Panc1 (cell line): ENCODE results near the gene MRRF. TPM values are rescaled to one million over a fixed set of nuclear protein-coding genes. Genes with fewer than 3 reads are reported as not detected.

Experiments used
- ATAC-seq: fragments of 200-7000 bp; cut with Tn5 transposase; 2 replicates; pipeline ENCODE4 v1.9.1; 2020; ENCODE audit warnings: mild to moderate bottlenecking, moderate library complexity
- BruUV-seq: library from RNA; stranded (reverse); fragments of 400-500 nt; replicated peaks from 2 replicates; lab custom pipeline; 2021; lab: Mats Ljungman, UMichigan
- CTCF ChIA-PET: fragments of 300-600 bp; sonication (Branson Sonifier 250); formaldehyde crosslinking; loops from one replicate; lab custom pipeline; 2022; ENCODE audit warnings: antibody characterized with exemption; lab: Charles Lee
- POLR2A ChIA-PET: fragments of 300-600 bp; sonication (Branson Sonifier 250); formaldehyde crosslinking; loops from one replicate; lab custom pipeline; 2022; ENCODE audit warnings: antibody characterized with exemption; lab: Charles Lee
- DNase-seq: peaks from one replicate; pipeline ENCODE4 v3.0.0-alpha.2; 2010; ENCODE audit warnings: low read depth, low spot score
- H3K27ac ChIP-seq: 2 replicates; pipeline ENCODE4 v1.5.1; 2011; ENCODE audit warnings: mild to moderate bottlenecking, low read length, inconsistent platforms
- H3K27me3 ChIP-seq: fragments of 200-500 bp; sonication (Bioruptor generic); 2 replicates; pipeline ENCODE4 v1.6.0; 2014; ENCODE audit warnings: low read length, inconsistent platforms; ENCODE audit not compliant: control insufficient read depth, insufficient read depth
- H3K36me3 ChIP-seq: fragments of 200-500 bp; sonication (Bioruptor generic); 2 replicates; pipeline ENCODE4 v1.5.1; 2014; ENCODE audit warnings: inconsistent platforms, mild to moderate bottlenecking, low read length, moderate library complexity; ENCODE audit not compliant: control insufficient read depth, insufficient read depth
- H3K4me1 ChIP-seq: 2 replicates; pipeline ENCODE4 v1.5.1; 2011; ENCODE audit warnings: inconsistent platforms, mild to moderate bottlenecking, low read length, moderate library complexity; ENCODE audit not compliant: control insufficient read depth, insufficient read depth
- H3K4me3 ChIP-seq, 2 experiments: 2 replicates each; pipeline ENCODE4 v1.5.1; 2011 to 2012; ENCODE audit warnings: low read depth in 2 of 2, low read length in 2 of 2, mild to moderate bottlenecking in 2 of 2, inconsistent platforms in 1 of 2, moderate library complexity in 1 of 2
- H3K9me3 ChIP-seq: fragments of 200-500 bp; sonication (Bioruptor generic); 2 replicates; pipeline ENCODE4 v1.5.1; 2014; ENCODE audit warnings: low read depth, mild to moderate bottlenecking, inconsistent platforms, low read length, moderate library complexity; ENCODE audit not compliant: control insufficient read depth, insufficient read depth
- CTCF ChIP-seq: fragments of 450-650 bp; IDR thresholded peaks from 2 replicates; pipeline ENCODE4 v1.5.1; 2017; ENCODE audit warnings: mild to moderate bottlenecking
- POLR2AphosphoS5 ChIP-seq: IDR thresholded peaks from 2 replicates; pipeline ENCODE4 v1.6.1; 2012; ENCODE audit warnings: mild to moderate bottlenecking, low read depth, low read length, moderate library complexity
- SIN3A ChIP-seq: IDR thresholded peaks from 2 replicates; pipeline ENCODE4 v1.6.1; 2012; ENCODE audit warnings: low read depth, mild to moderate bottlenecking, low read length, moderate library complexity, borderline replicate concordance; ENCODE audit not compliant: insufficient read depth
- TCF7L2 ChIP-seq: IDR thresholded peaks from 2 replicates; pipeline ENCODE4 v1.6.1; 2011; ENCODE audit warnings: mild to moderate bottlenecking, low read depth, low read length, inconsistent platforms
- in situ Hi-C: cut with HindIII; loops from 2 replicates; pipeline ENCODE4 v1.10.0; 2016; ENCODE audit warnings: low sequenced_read_pairs, low pct_unique_long_range_greater_than_20kb
- intact Hi-C: fragments of 100-400 bp; cut with micrococcal nuclease; formaldehyde crosslinking; loops from one replicate; pipeline ENCODE4 v1.10.0; 2022; ENCODE audit not compliant: unreplicated experiment
- total RNA-seq: library from RNA; stranded (reverse); gene quantifications from one replicate; pipeline ENCODE4 v1.2.1, GENCODE V29; 2021; ENCODE audit not compliant: unreplicated experiment
- TF ChIP-seq, protein P1 (sequence below), 2 experiments: IDR thresholded peaks; 2 replicates each; pipeline ENCODE4 v1.6.1; 2011 to 2012; ENCODE audit warnings: low read depth in 2 of 2, control low read depth in 1 of 2, low read length in 1 of 2, mild to moderate bottlenecking in 1 of 2, moderate library complexity in 1 of 2; ENCODE audit not compliant: insufficient read depth in 1 of 2

The MRRF gene
- total RNA-seq, 1 experiment from 2014 or later, result 28.4 TPM

DNA sequence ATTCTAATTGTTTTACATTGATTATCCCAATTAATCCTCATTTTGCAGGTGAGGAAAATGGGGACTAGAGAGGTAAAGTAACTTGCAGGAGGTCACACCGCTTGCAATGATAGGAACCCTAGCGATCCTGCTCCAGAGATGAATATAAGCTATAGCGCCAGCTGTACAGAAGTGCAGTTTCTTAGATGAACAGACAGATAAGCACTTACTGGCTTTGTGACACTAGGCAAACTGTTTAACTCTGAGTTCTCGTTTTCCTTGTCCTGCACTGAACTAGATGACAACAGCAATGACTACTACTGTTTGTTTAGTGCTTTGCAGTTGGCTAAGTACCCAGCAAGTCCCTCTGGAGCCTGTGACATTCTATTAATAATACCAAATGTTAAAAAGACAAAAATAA, 47.0 kb upstream of the MRRF start:
- Histone ChIP-seq H3K36me3 (no peaks in the 10 kb centered on the region), H3K27me3 (no peaks in the 10 kb centered on the region), H3K4me3 (no peak overlapping the region), H3K27ac (no peak overlapping the region), H3K9me3 (no peaks in the 10 kb centered on the region), H3K4me1 (no peaks in the 10 kb centered on the region)
- TF ChIP-seq POLR2AphosphoS5, result no peak
- no peak for TF ChIP-seq SIN3A
- TF ChIP-seq, protein P1, sequence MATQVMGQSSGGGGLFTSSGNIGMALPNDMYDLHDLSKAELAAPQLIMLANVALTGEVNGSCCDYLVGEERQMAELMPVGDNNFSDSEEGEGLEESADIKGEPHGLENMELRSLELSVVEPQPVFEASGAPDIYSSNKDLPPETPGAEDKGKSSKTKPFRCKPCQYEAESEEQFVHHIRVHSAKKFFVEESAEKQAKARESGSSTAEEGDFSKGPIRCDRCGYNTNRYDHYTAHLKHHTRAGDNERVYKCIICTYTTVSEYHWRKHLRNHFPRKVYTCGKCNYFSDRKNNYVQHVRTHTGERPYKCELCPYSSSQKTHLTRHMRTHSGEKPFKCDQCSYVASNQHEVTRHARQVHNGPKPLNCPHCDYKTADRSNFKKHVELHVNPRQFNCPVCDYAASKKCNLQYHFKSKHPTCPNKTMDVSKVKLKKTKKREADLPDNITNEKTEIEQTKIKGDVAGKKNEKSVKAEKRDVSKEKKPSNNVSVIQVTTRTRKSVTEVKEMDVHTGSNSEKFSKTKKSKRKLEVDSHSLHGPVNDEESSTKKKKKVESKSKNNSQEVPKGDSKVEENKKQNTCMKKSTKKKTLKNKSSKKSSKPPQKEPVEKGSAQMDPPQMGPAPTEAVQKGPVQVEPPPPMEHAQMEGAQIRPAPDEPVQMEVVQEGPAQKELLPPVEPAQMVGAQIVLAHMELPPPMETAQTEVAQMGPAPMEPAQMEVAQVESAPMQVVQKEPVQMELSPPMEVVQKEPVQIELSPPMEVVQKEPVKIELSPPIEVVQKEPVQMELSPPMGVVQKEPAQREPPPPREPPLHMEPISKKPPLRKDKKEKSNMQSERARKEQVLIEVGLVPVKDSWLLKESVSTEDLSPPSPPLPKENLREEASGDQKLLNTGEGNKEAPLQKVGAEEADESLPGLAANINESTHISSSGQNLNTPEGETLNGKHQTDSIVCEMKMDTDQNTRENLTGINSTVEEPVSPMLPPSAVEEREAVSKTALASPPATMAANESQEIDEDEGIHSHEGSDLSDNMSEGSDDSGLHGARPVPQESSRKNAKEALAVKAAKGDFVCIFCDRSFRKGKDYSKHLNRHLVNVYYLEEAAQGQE (IDR thresholded peaks at IDR 0.05; ENCODE audit: insufficient read depth in 1 of 2, low read depth in 2 of 2, low read length in 1 of 2), result no peak
- TF ChIP-seq CTCF, result no peak
- in situ Hi-C loops (no loop called here), intact Hi-C loops (no loop called here)
- POLR2A ChIA-PET, result no interaction called here
- ATAC-seq (no peak), DNase-seq (no peak)
- no TSS peak for BruUV-seq
- CTCF ChIA-PET, result no interaction called here

DNA sequence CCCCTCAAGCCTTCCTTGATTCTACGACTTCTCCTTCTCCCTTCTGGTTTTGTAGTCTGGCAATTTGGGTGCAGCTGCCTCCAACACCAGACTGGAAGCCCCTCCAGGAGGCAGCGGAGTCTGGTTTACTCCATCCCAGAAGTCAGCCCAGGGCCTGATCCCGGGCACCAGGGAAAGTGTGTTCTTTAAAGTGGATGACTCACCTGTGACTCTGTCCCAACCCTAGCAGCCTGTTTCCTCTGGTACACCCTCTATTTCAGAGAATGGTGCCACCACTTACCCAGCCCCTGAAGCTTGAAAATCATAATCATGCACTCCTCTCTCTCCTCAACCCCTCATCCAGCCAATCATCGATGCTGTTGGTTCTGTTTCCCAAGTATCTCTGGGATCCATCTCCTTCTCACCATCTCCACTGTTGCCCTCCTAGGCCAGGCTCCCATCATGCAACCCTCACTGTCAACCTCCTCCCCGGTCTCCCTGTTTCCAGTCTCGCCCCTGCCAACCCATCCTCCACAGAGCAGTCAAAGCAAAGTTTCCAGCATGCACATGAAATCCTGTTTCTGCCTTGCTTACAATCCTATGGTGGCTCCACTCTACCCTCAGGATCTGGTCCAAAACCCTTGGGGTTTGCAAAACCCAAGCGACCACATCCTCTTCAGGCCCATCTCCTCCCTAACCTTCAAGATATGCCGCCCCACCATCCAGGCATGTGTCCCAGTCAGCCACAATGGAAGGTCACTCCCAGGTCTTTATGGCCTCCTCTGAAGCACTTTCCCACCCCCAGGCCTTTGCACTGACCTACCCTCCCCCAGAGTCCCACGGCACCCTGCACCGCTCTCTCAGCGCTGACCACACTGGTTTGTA, 46.4 kb upstream of the MRRF start:
- no TSS peak for BruUV-seq
- TF ChIP-seq POLR2AphosphoS5 (no peak), TCF7L2 (no peak), CTCF (no peak), SIN3A (no peak)
- TF ChIP-seq, protein P1 (IDR thresholded peaks at IDR 0.05; ENCODE audit: insufficient read depth in 1 of 2, low read depth in 2 of 2, low read length in 1 of 2), result no peak
- no peak overlapping the region for H3K27ac ChIP-seq
- DNase-seq (no peak), ATAC-seq (no peak)
- H3K4me3 ChIP-seq, result no peak overlapping the region
- intact Hi-C loops (no loop called here), in situ Hi-C loops (no loop called here)
- H3K36me3 ChIP-seq, result no peaks in the 10 kb centered on the region
- CTCF ChIA-PET, result no interaction called here
- no peaks in the 10 kb centered on the region for H3K9me3 ChIP-seq
- POLR2A ChIA-PET, result no interaction called here
- H3K4me1 ChIP-seq, result no peaks in the 10 kb centered on the region
- H3K27me3 ChIP-seq, result no peaks in the 10 kb centered on the region
